Middle frontal gyrus (tissue), 1 donor: ENCODE results near the gene VSTM2L.

Experiments
- DNase-seq: peaks from one replicate; pipeline ENCODE4 v3.0.0-alpha.2; 2015; ENCODE audit warnings: low spot score; ENCODE audit errors: extremely low spot score

VSTM2L gene

GRCh38 chr20:37936041-37936440 lies 33.1 kb downstream of the VSTM2L start:
- no peak for DNase-seq

GRCh38 chr20:37936451-37936850 lies 33.5 kb downstream of the VSTM2L start:
- no peak for DNase-seq

- DNase-seq = no peak
These were observed 34.8 kb downstream of the VSTM2L start for GRCh38 chr20:37937686-37938085.

GRCh38 chr20:37938181-37938750 lies 35.3 kb downstream of the VSTM2L start:
- no peak for DNase-seq

- DNase-seq = no peak
These were observed 36.0 kb downstream of the VSTM2L start for GRCh38 chr20:37938954-37939353.

- DNase-seq = no peak
These were observed 37.0 kb downstream of the VSTM2L start for GRCh38 chr20:37939701-37940560.

GRCh38 chr20:37940858-37941257 lies 37.9 kb downstream of the VSTM2L start:
- no peak for DNase-seq

GRCh38 chr20:37941332-37941731 lies 38.4 kb downstream of the VSTM2L start:
- DNase-seq = no peak

GRCh38 chr20:37941992-37942391 lies 39.1 kb downstream of the VSTM2L start:
- DNase-seq = no peak

- DNase-seq = no peak
These were observed 40.1 kb downstream of the VSTM2L start for GRCh38 chr20:37943033-37943432.

- DNase-seq = no peak
These were observed 40.9 kb downstream of the VSTM2L start for GRCh38 chr20:37943501-37944455.

- no peak for DNase-seq
These were observed 41.6 kb downstream of the VSTM2L start for GRCh38 chr20:37944456-37944981.

- no peak for DNase-seq
These were observed 42.2 kb downstream of the VSTM2L start for GRCh38 chr20:37945091-37945547.

GRCh38 chr20:37946946-37947345 lies 44.0 kb downstream of the VSTM2L start:
- DNase-seq = no peak

- no peak for DNase-seq
These were observed 45.0 kb downstream of the VSTM2L start for GRCh38 chr20:37947943-37948342.

GRCh38 chr20:37948956-37949355 lies 46.0 kb downstream of the VSTM2L start:
- DNase-seq = no peak

- DNase-seq = no peak
These were observed 51.3 kb downstream of the VSTM2L start for GRCh38 chr20:37954190-37954589.

- DNase-seq = no peak
These were observed 51.7 kb downstream of the VSTM2L start for GRCh38 chr20:37954626-37955025.

- no peak for DNase-seq
These were observed 52.6 kb downstream of the VSTM2L start for GRCh38 chr20:37955511-37955910.

GRCh38 chr20:37956107-37956585 lies 53.2 kb downstream of the VSTM2L start:
- DNase-seq = no peak

GRCh38 chr20:37958856-37959520 lies 56.1 kb downstream of the VSTM2L start:
- DNase-seq = no peak
